Keratinocyte (primary cell): ENCODE measurements around the gene NEURL4. TPM values are rescaled to one million over a fixed set of nuclear protein-coding genes. Genes with fewer than 3 reads are reported as not detected.

Source experiments
- DNase-seq: peaks from one replicate; pipeline ENCODE4 v3.0.0-alpha.2; 2011; ENCODE audit warnings: low read depth, missing footprints, low spot score
- FAIRE-seq: peaks from 2 replicates; lab custom pipeline; 2011; peaks lifted over from hg19 to GRCh38; lab: Jason Lieb, UNC
- H2AFZ ChIP-seq: 2 replicates; pipeline ENCODE4 v1.6.0; 2012; ENCODE audit warnings: low read length, control low read depth, inconsistent platforms; ENCODE audit not compliant: control insufficient read depth
- H3K27ac ChIP-seq: 2 replicates; pipeline ENCODE4 v1.5.1; 2011; ENCODE audit warnings: low read length; ENCODE audit not compliant: control insufficient read depth, insufficient read depth
- H3K27me3 ChIP-seq: 3 replicates; pipeline ENCODE4 v1.6.0; 2011; ENCODE audit warnings: low read length; ENCODE audit not compliant: control insufficient read depth, insufficient read depth; ENCODE audit errors: extremely low read depth
- H3K36me3 ChIP-seq, 2 experiments: 2 replicates in 1 of 2; 3 replicates in 1 of 2; pipeline ENCODE4 v1.5.1; 2011; ENCODE audit warnings: low read length in 2 of 2, mild to moderate bottlenecking in 1 of 2; ENCODE audit not compliant: control insufficient read depth in 2 of 2, insufficient read depth in 2 of 2; ENCODE audit errors: extremely low read depth in 1 of 2
- H3K4me1 ChIP-seq: 3 replicates; pipeline ENCODE4 v1.5.1; 2011; ENCODE audit warnings: low read length; ENCODE audit not compliant: control insufficient read depth, insufficient read depth; ENCODE audit errors: extremely low read depth
- H3K4me2 ChIP-seq: 3 replicates; pipeline ENCODE4 v1.6.0; 2011; ENCODE audit warnings: low read depth, low read length; ENCODE audit not compliant: control insufficient read depth, insufficient read depth; ENCODE audit errors: extremely low read depth
- H3K4me3 ChIP-seq, 3 experiments: fragments of 200-600 bp in 1 of 3; sonication (generic) in 1 of 3; 2 replicates in 2 of 3; 3 replicates in 1 of 3; pipeline ENCODE4 v1.5.1; 2011 to 2016; ENCODE audit warnings: low read length in 3 of 3, mild to moderate bottlenecking in 3 of 3, control low read depth in 2 of 3, inconsistent platforms in 1 of 3, low read depth in 1 of 3, mixed read lengths in 1 of 3, mixed run types in 1 of 3, moderate library complexity in 1 of 3; ENCODE audit not compliant: control insufficient read depth in 2 of 3, insufficient read depth in 2 of 3; ENCODE audit errors: extremely low read depth in 1 of 3
- H3K79me2 ChIP-seq: 2 replicates; pipeline ENCODE4 v1.6.0; 2012; ENCODE audit warnings: low read length; ENCODE audit not compliant: control insufficient read depth, insufficient read depth
- H3K9ac ChIP-seq: 3 replicates; pipeline ENCODE4 v1.6.0; 2011; ENCODE audit warnings: low read length; ENCODE audit not compliant: control insufficient read depth, insufficient read depth; ENCODE audit errors: extremely low read depth
- H3K9me1 ChIP-seq: 3 replicates; pipeline ENCODE4 v1.6.0; 2011; ENCODE audit warnings: low read length; ENCODE audit not compliant: control insufficient read depth, insufficient read depth; ENCODE audit errors: extremely low read depth
- H3K9me3 ChIP-seq: 2 replicates; pipeline ENCODE4 v1.5.1; 2012; ENCODE audit warnings: low read depth, low read length; ENCODE audit not compliant: control insufficient read depth
- H4K20me1 ChIP-seq: 3 replicates; pipeline ENCODE4 v1.6.0; 2011; ENCODE audit warnings: low read length; ENCODE audit not compliant: control insufficient read depth, insufficient read depth; ENCODE audit errors: extremely low read depth
- EZH2 ChIP-seq: IDR thresholded peaks from one replicate; pipeline ENCODE4 v1.6.1; 2012; ENCODE audit warnings: inconsistent platforms, mild to moderate bottlenecking, low read length, moderate library complexity
- dilution Hi-C: fragments of 300-500 bp; cut with MboI; formaldehyde crosslinking; loops from one replicate; pipeline ENCODE4 v1.7.0; 2020; ENCODE audit warnings: low sequenced_read_pairs; ENCODE audit not compliant: extremely low pct_ligation_motif_present
- polyA plus RNA-seq, 5 experiments: library from polyadenylated mRNA; depleted of rRNA in 3 of 5; stranded (reverse) in 3 of 5; stranded (forward) in 1 of 5; unstranded in 1 of 5; fragments of >200 nt; gene quantifications; 1 replicate in 1 of 5; 2 replicates in 3 of 5; 3 replicates in 1 of 5; pipeline versions ENCODE4 v1.2.1 to v1.2.3, GENCODE V29; 2011 to 2012; ENCODE audit warnings: missing spikeins in 2 of 5, low read depth in 1 of 5, low replicate concordance in 1 of 5
- TF ChIP-seq, protein P1 (sequence below), 3 experiments: IDR thresholded peaks in 1 of 3; conservative IDR thresholded peaks in 1 of 3; optimal IDR thresholded peaks in 1 of 3; 2 replicates in 2 of 3; 3 replicates in 1 of 3; pipeline versions ENCODE3 to v1.5.1; 2011; ENCODE audit warnings: low read length in 3 of 3, mild to moderate bottlenecking in 3 of 3, moderate library complexity in 2 of 3, control low read depth in 1 of 3, inconsistent platforms in 1 of 3; ENCODE audit not compliant: insufficient read depth in 2 of 3; ENCODE audit errors: extremely low read depth in 1 of 3

The NEURL4 gene
- polyA plus RNA-seq, 1 donor (not counting 4 experiments of a cell fraction or from before 2014, with no cell fraction given): 11.3 TPM

DNA sequence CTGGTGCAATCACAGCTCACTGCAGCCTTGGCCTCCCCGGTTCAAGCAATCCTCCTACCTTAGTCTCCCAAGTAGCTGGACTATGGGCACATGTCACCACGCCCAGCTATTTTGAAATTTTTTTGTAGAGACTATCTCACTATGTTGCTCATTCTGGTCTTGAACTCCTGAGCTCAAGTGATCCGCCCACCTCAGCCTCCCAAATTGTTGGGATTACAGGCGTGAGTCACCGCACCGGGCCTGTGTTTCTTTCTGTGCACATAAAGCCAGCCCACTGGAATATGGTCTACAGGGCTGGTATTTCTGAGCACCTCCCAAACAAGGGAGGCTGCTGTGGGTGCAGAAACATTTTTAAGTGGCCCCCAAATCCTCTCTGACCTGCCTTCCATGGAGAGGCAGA, 34.2 kb upstream of the NEURL4 start:
- DNase-seq (no peak), FAIRE-seq (no peak)
- Histone ChIP-seq H3K27ac (no peak overlapping the region), H4K20me1 (no peaks in the 10 kb centered on the region), H3K4me2 (no peak overlapping the region), H3K4me3 (no peak overlapping the region), H3K9me3 (no peaks in the 10 kb centered on the region), H3K9me1 (no peaks in the 10 kb centered on the region), H3K79me2 (no peaks in the 10 kb centered on the region), H3K36me3 (no peaks in the 10 kb centered on the region), H3K4me1 (peaks cover 12% of the 10 kb centered on the region), H2AFZ (no peak overlapping the region), H3K27me3 (no peaks in the 10 kb centered on the region), H3K9ac (no peak overlapping the region)
- TF ChIP-seq, protein P1, sequence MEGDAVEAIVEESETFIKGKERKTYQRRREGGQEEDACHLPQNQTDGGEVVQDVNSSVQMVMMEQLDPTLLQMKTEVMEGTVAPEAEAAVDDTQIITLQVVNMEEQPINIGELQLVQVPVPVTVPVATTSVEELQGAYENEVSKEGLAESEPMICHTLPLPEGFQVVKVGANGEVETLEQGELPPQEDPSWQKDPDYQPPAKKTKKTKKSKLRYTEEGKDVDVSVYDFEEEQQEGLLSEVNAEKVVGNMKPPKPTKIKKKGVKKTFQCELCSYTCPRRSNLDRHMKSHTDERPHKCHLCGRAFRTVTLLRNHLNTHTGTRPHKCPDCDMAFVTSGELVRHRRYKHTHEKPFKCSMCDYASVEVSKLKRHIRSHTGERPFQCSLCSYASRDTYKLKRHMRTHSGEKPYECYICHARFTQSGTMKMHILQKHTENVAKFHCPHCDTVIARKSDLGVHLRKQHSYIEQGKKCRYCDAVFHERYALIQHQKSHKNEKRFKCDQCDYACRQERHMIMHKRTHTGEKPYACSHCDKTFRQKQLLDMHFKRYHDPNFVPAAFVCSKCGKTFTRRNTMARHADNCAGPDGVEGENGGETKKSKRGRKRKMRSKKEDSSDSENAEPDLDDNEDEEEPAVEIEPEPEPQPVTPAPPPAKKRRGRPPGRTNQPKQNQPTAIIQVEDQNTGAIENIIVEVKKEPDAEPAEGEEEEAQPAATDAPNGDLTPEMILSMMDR (optimal IDR thresholded peaks at IDR 0.05 in 1 of 3, IDR thresholded peaks at IDR 0.05 in 1 of 3, conservative IDR thresholded peaks at IDR 0.05 in 1 of 3; ENCODE audit: extremely low read depth in 1 of 3, insufficient read depth in 2 of 3, low read length in 3 of 3): no peak
- TF ChIP-seq EZH2: no peak
- dilution Hi-C loops: no loop called here

DNA sequence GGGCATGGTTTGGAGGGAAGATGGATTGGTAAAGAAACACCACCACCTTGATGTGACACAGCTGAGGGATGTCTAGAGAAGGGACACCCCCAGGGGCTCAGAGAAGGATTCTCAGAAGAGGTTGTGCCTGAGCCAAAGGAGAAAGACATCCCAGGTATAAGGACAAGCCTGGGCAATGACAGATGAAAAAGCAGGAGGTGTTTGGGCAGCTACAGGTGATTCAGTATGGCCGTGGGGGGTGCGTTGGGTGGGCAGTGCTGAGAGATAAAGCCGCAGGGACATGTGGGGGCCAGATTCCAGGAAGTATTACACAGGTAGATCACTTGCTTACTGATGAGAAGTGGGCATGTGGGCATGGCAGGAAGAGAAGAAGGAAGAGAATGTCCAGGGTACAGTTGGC, 32.8 kb upstream of the NEURL4 start:
- dilution Hi-C loops: no loop called here
- peak; percentile 91 for FAIRE-seq
- H2AFZ ChIP-seq: peak overlapping the region; percentile 69

More for the DNA sequence above, 32.8 kb upstream of the NEURL4 start:
- Histone ChIP-seq H3K27me3 (no peaks in the 10 kb centered on the region), H3K9me1 (no peaks in the 10 kb centered on the region), H3K9ac (no peak overlapping the region), H3K4me3 (no peak overlapping the region), H3K4me2 (peak overlapping the region; percentile 51), H3K79me2 (no peaks in the 10 kb centered on the region), H3K4me1 (peaks cover 12% of the 10 kb centered on the region), H3K27ac (no peak overlapping the region), H4K20me1 (no peaks in the 10 kb centered on the region), H3K9me3 (no peaks in the 10 kb centered on the region), H3K36me3 (no peaks in the 10 kb centered on the region)
- DNase-seq: no peak
- TF ChIP-seq EZH2: no peak
- TF ChIP-seq, protein P1 (optimal IDR thresholded peaks at IDR 0.05 in 1 of 3, IDR thresholded peaks at IDR 0.05 in 1 of 3, conservative IDR thresholded peaks at IDR 0.05 in 1 of 3; ENCODE audit: extremely low read depth in 1 of 3, insufficient read depth in 2 of 3, low read length in 3 of 3): no peak
